ENCODE measurements around the gene OST4.

DNA sequence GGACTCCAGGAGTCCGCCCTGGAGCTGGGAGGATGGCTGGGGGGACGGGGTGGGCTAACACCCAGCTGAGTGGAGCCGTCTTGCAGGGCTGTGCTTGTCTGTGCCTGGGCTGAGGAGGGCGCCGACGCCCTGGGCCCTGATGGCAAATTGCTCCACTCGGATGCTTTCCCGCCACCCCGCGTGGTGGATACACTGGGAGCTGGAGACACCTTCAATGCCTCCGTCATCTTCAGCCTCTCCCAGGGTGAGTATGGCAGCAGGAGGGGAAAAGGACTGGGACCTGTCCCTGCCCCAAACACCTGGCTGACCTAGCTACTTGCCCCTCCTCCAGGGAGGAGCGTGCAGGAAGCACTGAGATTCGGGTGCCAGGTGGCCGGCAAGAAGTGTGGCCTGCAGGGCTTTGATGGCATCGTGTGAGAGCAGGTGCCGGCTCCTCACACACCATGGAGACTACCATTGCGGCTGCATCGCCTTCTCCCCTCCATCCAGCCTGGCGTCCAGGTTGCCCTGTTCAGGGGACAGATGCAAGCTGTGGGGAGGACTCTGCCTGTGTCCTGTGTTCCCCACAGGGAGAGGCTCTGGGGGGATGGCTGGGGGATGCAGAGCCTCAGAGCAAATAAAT is 28.0 kb upstream of the OST4 start:
- TF ChIP-seq, protein P1, sequence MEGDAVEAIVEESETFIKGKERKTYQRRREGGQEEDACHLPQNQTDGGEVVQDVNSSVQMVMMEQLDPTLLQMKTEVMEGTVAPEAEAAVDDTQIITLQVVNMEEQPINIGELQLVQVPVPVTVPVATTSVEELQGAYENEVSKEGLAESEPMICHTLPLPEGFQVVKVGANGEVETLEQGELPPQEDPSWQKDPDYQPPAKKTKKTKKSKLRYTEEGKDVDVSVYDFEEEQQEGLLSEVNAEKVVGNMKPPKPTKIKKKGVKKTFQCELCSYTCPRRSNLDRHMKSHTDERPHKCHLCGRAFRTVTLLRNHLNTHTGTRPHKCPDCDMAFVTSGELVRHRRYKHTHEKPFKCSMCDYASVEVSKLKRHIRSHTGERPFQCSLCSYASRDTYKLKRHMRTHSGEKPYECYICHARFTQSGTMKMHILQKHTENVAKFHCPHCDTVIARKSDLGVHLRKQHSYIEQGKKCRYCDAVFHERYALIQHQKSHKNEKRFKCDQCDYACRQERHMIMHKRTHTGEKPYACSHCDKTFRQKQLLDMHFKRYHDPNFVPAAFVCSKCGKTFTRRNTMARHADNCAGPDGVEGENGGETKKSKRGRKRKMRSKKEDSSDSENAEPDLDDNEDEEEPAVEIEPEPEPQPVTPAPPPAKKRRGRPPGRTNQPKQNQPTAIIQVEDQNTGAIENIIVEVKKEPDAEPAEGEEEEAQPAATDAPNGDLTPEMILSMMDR (conservative IDR thresholded peaks at IDR 0.05; ENCODE audit: low read length): no peak
- TF ChIP-seq EZH2phosphoT487 (IDR thresholded peaks at IDR 0.05; ENCODE audit: borderline replicate concordance): no peak

Measured in Loucy (cell line).